ENCODE data around the gene ABTB1.

Gene ABTB1

GRCh38 chr3:127707851-127708411 is 35.2 kb downstream of the ABTB1 start:
- no peak for DNase-seq

- DNase-seq, result no peak
Observed at GRCh38 chr3:127708837-127709236, 36.1 kb downstream of the ABTB1 start.

- DNase-seq, result no peak
Observed at GRCh38 chr3:127709320-127710060, 36.7 kb downstream of the ABTB1 start.

- no peak for DNase-seq
Observed at GRCh38 chr3:127710155-127710941, 37.6 kb downstream of the ABTB1 start.

- DNase-seq, result no peak
Observed at GRCh38 chr3:127711021-127711695, 38.4 kb downstream of the ABTB1 start.

GRCh38 chr3:127711896-127712295 is 39.1 kb downstream of the ABTB1 start:
- no peak for DNase-seq

GRCh38 chr3:127712461-127712860 is 39.7 kb downstream of the ABTB1 start:
- DNase-seq, result no peak

GRCh38 chr3:127712881-127713771 is 40.4 kb downstream of the ABTB1 start:
- DNase-seq, result no peak

- DNase-seq, result no peak
Observed at GRCh38 chr3:127714125-127714571, 41.4 kb downstream of the ABTB1 start.

- DNase-seq, result no peak
Observed at GRCh38 chr3:127714866-127715265, 42.1 kb downstream of the ABTB1 start.

GRCh38 chr3:127715532-127715931 is 42.8 kb downstream of the ABTB1 start:
- DNase-seq, result no peak

- DNase-seq, result no peak
Observed at GRCh38 chr3:127716384-127716783, 43.6 kb downstream of the ABTB1 start.

- no peak for DNase-seq
Observed at GRCh38 chr3:127717357-127718244, 44.8 kb downstream of the ABTB1 start.

- DNase-seq, result no peak
Observed at GRCh38 chr3:127718245-127718915, 45.6 kb downstream of the ABTB1 start.

- DNase-seq, result no peak
Observed at GRCh38 chr3:127718916-127719290, 46.2 kb downstream of the ABTB1 start.

GRCh38 chr3:127719369-127719768 is 46.6 kb downstream of the ABTB1 start:
- no peak for DNase-seq

GRCh38 chr3:127720161-127720823 is 47.5 kb downstream of the ABTB1 start:
- no peak for DNase-seq

GRCh38 chr3:127720985-127721935 is 48.5 kb downstream of the ABTB1 start:
- DNase-seq, result no peak
